GM19452 (cell line): Measurements from ENCODE around the gene BCR.

ENCODE experiments used
- ATAC-seq: cut with Tn5 transposase; IDR thresholded peaks from one replicate; pipeline ENCODE4 v1.9.1; 2021; ENCODE audit not compliant: unreplicated experiment

The BCR gene

GRCh38 chr22:23272834-23273233, 92.5 kb downstream of the BCR start:
- ATAC-seq = no peak

GRCh38 chr22:23273445-23274145, 93.3 kb downstream of the BCR start:
- no peak for ATAC-seq

- ATAC-seq = no peak
Observed at GRCh38 chr22:23274146-23274526, 93.8 kb downstream of the BCR start.

- no peak for ATAC-seq
Observed at GRCh38 chr22:23274891-23275694, 94.8 kb downstream of the BCR start.

DNA sequence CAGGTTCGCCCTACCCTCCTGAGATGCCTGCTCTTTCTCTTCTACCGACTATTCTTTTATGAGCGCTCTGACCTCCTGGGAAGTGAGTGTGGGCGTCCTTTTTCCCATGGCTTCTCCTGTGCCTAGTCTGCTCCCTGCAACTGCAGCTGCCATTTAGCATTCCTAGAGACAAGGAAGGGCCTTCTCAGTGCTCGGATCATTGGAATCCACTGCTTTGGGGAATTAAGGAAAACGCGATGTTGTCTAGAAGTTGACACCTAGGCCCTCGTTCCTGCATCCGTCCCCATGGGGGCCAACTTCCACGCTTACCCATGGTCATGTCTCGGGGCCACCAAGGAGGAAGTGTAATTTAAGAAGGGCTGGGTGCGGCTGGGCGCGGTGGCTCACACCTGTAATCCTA, 95.4 kb downstream of the BCR start:
- no peak for ATAC-seq

- ATAC-seq = no peak
Observed at GRCh38 chr22:23276656-23277582, 96.6 kb downstream of the BCR start.

DNA sequence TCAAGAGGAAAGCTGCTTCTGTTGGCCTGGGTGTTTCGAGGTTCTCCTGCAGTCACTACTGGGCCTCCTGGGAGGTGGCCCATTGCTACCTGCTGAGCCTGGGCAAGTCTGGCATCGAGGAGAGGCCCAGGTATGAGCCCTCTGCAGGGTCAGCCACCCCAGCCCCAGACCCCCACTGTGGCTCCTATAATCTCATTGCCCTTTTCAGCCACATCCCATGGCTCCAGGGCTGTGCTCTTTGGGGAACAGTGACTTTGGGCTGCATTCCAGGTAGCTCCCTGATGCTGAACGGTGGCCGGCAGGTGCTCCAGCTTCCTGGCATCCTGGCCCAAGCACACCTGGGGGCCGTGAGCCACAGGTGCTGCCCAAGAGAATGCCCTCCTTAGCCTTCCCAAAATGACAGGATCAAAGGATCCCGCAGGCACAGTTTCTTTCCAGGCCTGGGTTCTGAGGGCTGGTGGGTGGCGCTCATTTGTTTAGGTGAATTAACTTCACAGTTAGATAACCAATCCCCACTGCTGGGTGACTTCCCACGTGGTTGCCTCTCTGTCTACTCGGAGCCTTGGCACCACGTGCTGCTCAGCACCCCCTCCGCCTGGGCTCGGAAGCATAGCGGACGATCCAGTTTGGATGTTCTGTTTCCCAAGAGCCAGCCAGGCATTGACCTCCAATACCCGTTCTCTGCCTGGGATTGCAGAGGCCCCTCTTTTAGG, 97.4 kb downstream of the BCR start:
- no peak for ATAC-seq

GRCh38 chr22:23278883-23279675, 98.8 kb downstream of the BCR start:
- no peak for ATAC-seq

DNA sequence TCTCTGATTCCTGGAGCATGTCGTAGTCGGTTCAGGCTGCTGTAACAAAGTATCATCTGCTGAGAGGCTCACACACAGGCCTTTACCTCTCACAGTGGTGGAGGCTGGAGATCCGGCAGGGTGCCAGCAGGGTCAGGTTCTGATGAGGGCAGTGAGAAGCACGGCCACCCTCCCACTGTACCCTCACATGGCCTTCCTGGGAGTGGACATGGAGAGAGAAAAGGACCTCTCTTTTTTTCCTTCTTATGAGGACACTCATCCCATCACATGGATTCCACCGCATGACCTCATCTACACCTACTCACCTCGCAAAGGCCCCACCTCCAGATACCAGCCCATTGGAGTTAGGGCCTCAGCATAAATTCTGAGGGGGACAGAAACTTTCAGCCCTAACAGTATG, 99.5 kb downstream of the BCR start:
- no peak for ATAC-seq

DNA sequence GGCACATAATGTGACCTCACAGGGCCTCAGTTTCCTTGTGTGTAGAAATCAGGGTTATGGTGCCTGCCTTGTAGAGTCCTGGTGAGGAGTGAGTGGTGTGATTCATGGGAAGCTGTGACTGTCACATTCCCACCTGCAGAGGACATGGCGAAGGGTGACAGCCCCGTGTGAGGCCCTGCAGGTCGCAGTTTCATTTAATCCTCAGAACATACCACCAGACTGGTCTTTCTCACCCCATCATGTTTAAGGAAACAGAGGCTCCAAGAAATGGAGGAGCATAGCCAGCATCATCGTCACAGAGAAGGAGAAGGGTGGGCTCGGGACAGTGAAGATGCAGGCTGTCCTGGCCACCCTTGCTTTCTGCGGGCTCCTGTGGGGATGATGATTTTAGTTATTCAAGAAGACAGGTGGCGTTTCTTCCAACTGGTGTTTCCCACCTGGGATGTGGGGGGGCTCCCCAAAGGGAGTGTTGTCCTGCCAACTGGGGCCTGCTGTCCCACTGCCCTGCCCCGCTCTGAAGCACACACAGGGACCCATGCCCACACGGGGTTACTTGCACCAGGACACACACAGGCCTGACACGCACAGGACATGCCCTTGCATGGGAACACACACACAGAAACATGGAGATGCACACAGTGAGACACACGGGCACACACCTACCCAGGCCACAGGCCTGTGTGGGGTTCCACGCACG, 100.2 kb downstream of the BCR start:
- ATAC-seq = no peak

DNA sequence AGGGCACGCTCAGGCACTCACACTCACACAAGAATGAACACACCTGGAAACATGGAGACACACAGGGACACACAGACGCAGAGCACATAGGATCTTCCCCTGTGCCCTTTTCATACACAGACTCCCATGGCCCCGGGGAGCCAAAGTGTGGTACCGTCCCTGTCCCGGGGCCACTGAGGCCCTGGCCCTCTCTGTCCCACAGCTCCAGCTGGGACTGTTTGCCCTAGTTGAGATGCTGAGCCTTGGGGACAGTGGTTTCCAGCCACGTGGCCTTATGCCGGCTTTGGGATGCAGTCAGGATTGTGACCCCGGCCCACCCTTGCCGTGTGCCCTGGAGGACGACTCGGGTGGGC, 100.7 kb downstream of the BCR start:
- ATAC-seq = no peak

- ATAC-seq = no peak
Observed at GRCh38 chr22:23281406-23282088, 101.2 kb downstream of the BCR start.

DNA sequence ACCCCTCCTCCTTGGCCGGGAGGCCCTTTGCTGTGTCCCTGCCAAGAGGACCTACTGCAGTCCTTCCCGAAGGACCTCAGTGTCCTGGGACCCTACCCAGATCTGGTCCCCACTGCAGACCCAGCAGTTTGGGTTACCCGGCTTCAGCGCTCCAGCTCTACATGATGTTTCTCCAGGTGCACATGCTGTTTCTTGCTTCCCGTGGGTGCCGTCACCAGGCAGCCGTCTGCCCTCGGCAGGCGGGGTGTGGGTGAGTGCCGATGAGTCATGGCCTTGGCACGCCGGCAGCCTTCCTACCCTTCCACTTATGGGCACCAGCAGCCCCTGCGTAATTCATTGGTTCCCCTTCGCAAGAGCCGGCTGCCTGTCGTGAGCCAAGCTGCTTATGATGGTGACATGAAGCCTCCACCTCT, 101.8 kb downstream of the BCR start:
- no peak for ATAC-seq

- no peak for ATAC-seq
Observed at GRCh38 chr22:23282516-23282915, 102.2 kb downstream of the BCR start.

DNA sequence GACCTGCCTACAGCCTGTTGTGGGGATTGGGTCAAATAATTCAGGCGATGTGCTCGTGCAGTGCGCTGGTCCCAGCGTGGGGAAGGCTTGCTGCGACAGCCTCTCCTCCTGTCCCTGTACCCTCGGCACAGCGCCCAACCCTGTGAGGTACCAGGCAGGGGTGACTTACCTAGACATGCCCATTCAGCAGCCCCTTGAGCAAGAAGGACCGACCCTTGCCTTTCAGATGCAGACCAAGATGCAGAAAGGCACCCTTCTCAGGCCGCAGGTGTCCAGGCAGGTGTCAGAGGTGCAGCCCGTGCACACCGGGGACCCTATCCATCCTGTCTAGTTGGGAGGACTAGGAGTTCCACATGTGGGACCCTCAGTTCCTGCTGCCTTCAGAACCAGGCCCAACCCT, 102.7 kb downstream of the BCR start:
- no peak for ATAC-seq

DNA sequence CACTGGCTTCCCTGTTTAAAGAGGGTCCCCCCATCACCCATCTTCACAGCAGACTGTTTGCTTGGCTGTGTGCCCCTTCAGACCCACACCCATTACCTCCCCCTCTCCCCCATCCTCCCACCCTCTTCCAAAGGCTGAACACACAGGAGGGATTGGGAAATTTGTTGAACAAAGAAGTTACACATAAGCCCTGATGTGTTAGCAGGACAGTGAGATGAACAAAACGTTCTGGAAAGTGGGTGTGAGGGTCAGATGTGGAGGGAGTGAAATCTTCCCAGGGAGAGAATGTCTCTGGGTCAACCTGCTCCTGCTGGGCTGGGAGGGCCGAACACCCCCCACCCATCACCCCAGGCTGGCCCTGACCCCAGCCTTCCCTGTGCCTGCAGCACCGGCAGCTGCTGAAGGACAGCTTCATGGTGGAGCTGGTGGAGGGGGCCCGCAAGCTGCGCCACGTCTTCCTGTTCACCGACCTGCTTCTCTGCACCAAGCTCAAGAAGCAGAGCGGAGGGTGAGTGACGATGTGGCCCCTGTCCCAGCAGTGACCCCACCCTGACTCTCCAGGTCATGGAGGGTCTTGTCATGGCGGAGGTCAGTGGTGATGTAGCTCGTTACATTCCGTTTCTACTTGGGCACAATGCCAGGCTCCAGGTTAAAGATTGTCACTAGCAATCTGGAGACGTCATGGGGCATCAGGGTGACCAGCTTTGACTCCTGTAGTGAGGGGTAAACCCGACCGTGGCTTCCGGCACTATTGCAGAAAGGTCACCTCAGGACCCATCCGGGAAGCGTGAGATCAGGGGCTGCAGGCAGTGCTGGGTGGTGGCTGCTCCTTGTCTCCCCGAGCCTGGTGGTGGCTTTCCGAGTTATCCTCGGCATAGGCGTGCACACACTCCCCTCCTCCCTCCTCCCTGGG, 103.5 kb downstream of the BCR start:
- no peak for ATAC-seq

DNA sequence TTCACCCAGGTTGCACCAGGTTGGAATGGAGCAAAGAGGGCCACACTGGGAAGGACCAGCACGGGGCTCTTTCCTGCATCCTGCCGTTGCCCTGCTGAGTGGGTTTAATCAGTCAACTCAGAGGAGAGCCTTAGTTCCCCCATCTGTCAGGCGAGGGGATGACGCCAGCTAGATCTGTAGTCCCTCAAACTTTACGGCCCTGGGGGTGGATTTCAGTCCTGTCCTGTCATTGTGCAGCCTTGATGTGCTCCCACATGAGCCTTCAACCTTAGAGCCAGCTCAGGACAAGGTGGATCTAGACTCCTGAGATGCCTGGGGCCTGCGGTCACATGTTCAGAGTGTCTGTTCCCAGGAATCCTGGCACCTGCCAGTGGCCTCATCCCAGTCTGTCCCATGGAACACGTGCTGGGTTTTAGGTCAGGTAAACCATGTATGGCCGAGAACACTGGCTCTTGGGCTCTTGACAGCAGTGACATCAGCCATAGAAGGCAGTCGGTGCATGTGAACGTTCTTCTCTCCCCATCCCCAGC, 104.3 kb downstream of the BCR start:
- no peak for ATAC-seq

DNA sequence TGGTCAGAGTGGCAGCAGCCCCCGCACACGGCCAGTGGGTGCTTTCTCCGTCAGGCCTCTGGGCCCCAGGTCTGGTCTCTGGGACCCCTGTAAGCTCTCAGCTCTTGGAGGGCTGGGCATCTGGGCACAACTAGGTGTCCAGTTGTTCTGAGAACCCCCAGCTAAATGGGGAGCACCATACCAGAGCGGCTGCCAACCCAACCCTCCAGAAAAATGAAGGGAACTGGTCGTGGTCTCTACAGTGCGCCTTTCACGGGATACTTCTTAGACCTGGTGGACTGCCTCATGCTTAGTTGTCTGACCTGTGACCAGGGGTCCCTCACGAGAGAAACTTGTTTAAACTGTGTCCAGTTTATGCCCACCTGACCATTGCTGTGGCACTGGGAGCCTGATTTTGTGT, 104.9 kb downstream of the BCR start:
- ATAC-seq = no peak
